Vagina (tissue), 2 donors: ENCODE results near the gene AGBL4. TPM values are rescaled to one million over a fixed set of nuclear protein-coding genes. Genes with fewer than 3 reads are reported as not detected.

Experiments used
- DNase-seq, 2 donors: peaks; one replicate each; pipeline ENCODE4 v3.0.0-alpha.2; 2017; ENCODE audit errors: extremely low spot score in 2 of 2
- H3K27ac ChIP-seq: fragments of 200-600 bp; sonication (generic); one replicate; pipeline ENCODE4 v1.5.1; 2019
- H3K27me3 ChIP-seq: fragments of 200-600 bp; sonication (generic); one replicate; pipeline ENCODE4 v1.5.1; 2019
- H3K36me3 ChIP-seq, 2 donors: fragments of 200-600 bp; sonication (generic); one replicate each; pipeline ENCODE4 v1.5.1; 2017 to 2019
- H3K4me1 ChIP-seq: fragments of 200-600 bp; sonication (generic); one replicate; pipeline ENCODE4 v1.5.1; 2019
- H3K4me3 ChIP-seq, 2 donors: fragments of 200-600 bp; sonication (generic); 1 replicate in 1 of 2; 2 replicates in 1 of 2; pipeline ENCODE4 v1.5.1; 2016 to 2019
- H3K9me3 ChIP-seq: fragments of 200-600 bp; sonication (generic); one replicate; pipeline ENCODE4 v1.5.1; 2019
- POLR2A ChIP-seq, 2 donors: fragments of 450-650 bp; IDR thresholded peaks; one replicate each; pipeline ENCODE4 v1.6.1; 2017; ENCODE audit warnings: antibody characterized with exemption in 2 of 2, mild to moderate bottlenecking in 2 of 2, moderate library complexity in 2 of 2
- POLR2AphosphoS5 ChIP-seq, 2 donors: sonication (generic); formaldehyde crosslinking; IDR thresholded peaks; one replicate each; pipeline ENCODE4 v1.9.0; 2017; ENCODE audit warnings: antibody characterized with exemption in 2 of 2, mild to moderate bottlenecking in 2 of 2, low read depth in 1 of 2; ENCODE audit not compliant: insufficient read depth in 1 of 2
- intact Hi-C: fragments of 100-400 bp; cut with DNase I; formaldehyde crosslinking; loops from one replicate; pipeline ENCODE4 v1.15.1; 2023
- total RNA-seq: library from RNA; depleted of rRNA; stranded (reverse); fragments of >200 nt; gene quantifications from one replicate; pipeline ENCODE4 v1.2.3, GENCODE V29; 2016
- TF ChIP-seq, protein P1 (sequence below), 3 experiments: fragments of 450-650 bp in 2 of 3; fragments of 200-600 bp in 1 of 3; sonication (generic) in 1 of 3; IDR thresholded peaks; one replicate each; pipeline ENCODE4 v1.5.1; 2017 to 2019; ENCODE audit warnings: antibody characterized with exemption in 3 of 3, mild to moderate bottlenecking in 2 of 3, moderate library complexity in 2 of 3

The AGBL4 gene
- total RNA-seq, 1 donor from 2014 or later, result not detected

DNA sequence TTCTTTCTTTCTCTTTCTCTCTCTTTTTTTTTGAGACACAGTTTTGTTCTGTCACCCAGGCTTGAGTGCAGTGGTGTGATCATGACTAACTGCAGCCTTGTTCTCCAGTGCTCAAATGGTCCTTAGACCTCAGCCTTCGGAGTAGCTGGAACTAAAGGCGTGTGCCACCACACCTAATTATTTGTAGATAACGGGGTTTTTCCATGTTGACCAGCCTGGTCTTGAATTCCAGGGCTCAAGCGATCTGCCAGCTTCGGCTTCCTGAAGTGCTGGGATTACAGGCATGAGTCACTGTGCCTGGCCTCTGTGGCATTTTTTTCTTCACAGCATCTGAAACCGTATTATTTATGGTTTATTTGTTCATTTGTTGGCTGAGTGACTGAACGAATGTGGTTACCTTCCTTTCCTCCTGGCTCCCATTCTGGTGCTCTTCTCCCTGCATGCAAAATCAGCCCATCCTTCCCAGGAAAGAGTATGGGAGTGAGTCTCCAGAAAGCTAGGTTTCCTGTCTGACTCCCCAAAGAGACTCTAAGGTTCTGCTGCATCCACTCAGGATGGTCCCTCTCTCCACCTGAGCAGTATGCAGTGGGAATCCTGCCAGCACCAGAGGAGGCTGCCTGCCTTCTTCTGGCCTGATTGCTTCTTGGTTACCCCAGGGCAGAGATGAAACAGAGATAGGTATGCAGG, 1092.1 kb downstream of the AGBL4 start:
- H3K9me3 ChIP-seq, result no peaks in the 10 kb centered on the region
- no peaks in the 10 kb centered on the region for H3K27me3 ChIP-seq
- peaks cover 14% of the 10 kb centered on the region for H3K4me1 ChIP-seq
- H3K27ac ChIP-seq, result no peak overlapping the region
- no peak for DNase-seq
- TF ChIP-seq, protein P1, sequence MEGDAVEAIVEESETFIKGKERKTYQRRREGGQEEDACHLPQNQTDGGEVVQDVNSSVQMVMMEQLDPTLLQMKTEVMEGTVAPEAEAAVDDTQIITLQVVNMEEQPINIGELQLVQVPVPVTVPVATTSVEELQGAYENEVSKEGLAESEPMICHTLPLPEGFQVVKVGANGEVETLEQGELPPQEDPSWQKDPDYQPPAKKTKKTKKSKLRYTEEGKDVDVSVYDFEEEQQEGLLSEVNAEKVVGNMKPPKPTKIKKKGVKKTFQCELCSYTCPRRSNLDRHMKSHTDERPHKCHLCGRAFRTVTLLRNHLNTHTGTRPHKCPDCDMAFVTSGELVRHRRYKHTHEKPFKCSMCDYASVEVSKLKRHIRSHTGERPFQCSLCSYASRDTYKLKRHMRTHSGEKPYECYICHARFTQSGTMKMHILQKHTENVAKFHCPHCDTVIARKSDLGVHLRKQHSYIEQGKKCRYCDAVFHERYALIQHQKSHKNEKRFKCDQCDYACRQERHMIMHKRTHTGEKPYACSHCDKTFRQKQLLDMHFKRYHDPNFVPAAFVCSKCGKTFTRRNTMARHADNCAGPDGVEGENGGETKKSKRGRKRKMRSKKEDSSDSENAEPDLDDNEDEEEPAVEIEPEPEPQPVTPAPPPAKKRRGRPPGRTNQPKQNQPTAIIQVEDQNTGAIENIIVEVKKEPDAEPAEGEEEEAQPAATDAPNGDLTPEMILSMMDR (IDR thresholded peaks at IDR 0.05), result no peak
- TF ChIP-seq POLR2AphosphoS5 (IDR thresholded peaks at IDR 0.05; ENCODE audit: insufficient read depth in 1 of 2, low read depth in 1 of 2), result no peak
- TF ChIP-seq POLR2A (IDR thresholded peaks at IDR 0.05), result no peak
- intact Hi-C loops, result no loop called here
- H3K4me3 ChIP-seq, result no peak overlapping the region
- no peaks in the 10 kb centered on the region for H3K36me3 ChIP-seq

DNA sequence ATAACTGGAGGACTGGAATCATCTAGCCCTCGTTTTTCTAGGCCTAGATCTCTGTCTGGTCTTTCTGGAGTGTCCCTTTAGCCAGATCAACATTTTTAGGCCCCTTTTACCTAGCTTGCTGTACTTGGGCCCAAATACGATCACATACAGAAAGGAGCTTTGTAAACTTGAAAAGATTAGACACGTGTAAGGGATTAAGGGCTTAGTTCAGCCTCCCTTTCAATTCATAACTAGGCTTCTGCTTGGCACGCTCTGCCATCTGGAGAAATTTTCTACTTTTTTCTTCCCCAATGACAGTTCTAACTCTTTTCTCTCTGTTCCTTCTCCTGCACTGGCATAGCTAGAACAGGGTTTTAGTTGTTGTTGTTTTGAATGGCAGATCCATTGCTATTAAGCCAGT, 1093.7 kb downstream of the AGBL4 start:
- intact Hi-C loops, result no loop called here
- H3K4me3 ChIP-seq, result no peak overlapping the region
- no peak for DNase-seq
- TF ChIP-seq, protein P1 (IDR thresholded peaks at IDR 0.05), result no peak
- TF ChIP-seq POLR2AphosphoS5 (IDR thresholded peaks at IDR 0.05; ENCODE audit: insufficient read depth in 1 of 2, low read depth in 1 of 2), result no peak
- no peak for TF ChIP-seq POLR2A (IDR thresholded peaks at IDR 0.05)
- no peaks in the 10 kb centered on the region for H3K36me3 ChIP-seq
- H3K27me3 ChIP-seq, result no peaks in the 10 kb centered on the region
- peaks cover 14% of the 10 kb centered on the region for H3K4me1 ChIP-seq
- no peaks in the 10 kb centered on the region for H3K9me3 ChIP-seq
- no peak overlapping the region for H3K27ac ChIP-seq

GRCh38 chr1:48924099-48924498, 1099.7 kb downstream of the AGBL4 start:
- intact Hi-C loops, result no loop called here
- DNase-seq, result no peak
- no peak overlapping the region for H3K4me3 ChIP-seq
- no peaks in the 10 kb centered on the region for H3K9me3 ChIP-seq
- H3K36me3 ChIP-seq, result no peaks in the 10 kb centered on the region
- no peaks in the 10 kb centered on the region for H3K4me1 ChIP-seq
- TF ChIP-seq, protein P1 (IDR thresholded peaks at IDR 0.05), result no peak
- TF ChIP-seq POLR2A (IDR thresholded peaks at IDR 0.05), result no peak
- H3K27ac ChIP-seq, result no peak overlapping the region
- no peaks in the 10 kb centered on the region for H3K27me3 ChIP-seq

GRCh38 chr1:48923116-48923515, 1100.6 kb downstream of the AGBL4 start:
- Histone ChIP-seq H3K9me3 (no peaks in the 10 kb centered on the region), H3K27me3 (no peaks in the 10 kb centered on the region), H3K4me3 (no peak overlapping the region), H3K4me1 (no peaks in the 10 kb centered on the region), H3K36me3 (no peaks in the 10 kb centered on the region), H3K27ac (no peak overlapping the region)
- intact Hi-C loops, result no loop called here
- TF ChIP-seq, protein P1 (IDR thresholded peaks at IDR 0.05), result no peak
- TF ChIP-seq POLR2A (IDR thresholded peaks at IDR 0.05) (no peak), POLR2AphosphoS5 (IDR thresholded peaks at IDR 0.05; ENCODE audit: insufficient read depth in 1 of 2, low read depth in 1 of 2) (no peak)
- DNase-seq, result no peak

DNA sequence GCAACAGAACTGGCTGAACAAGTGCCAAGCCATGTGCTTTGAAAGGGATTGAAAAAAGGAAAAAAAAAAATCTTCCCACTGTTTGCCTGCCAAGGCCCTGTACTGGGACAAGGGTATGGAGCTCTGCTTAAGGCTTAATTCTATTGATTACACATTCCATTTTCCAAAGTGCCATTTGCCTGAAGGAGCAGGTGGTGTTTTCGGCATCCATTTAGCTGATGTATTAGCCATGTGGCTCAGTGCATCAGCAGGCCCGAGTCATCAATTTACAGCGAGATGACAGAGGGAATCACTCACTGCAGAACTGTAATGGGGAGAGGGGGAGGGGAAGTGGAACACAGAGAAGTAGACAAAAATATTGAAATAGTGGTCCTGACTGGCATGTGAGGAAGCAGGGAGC, 1102.9 kb downstream of the AGBL4 start:
- H3K4me1 ChIP-seq, result no peaks in the 10 kb centered on the region
- no peaks in the 10 kb centered on the region for H3K27me3 ChIP-seq
- TF ChIP-seq POLR2A (IDR thresholded peaks at IDR 0.05) (no peak), POLR2AphosphoS5 (IDR thresholded peaks at IDR 0.05; ENCODE audit: insufficient read depth in 1 of 2, low read depth in 1 of 2) (no peak)
- TF ChIP-seq, protein P1 (IDR thresholded peaks at IDR 0.05), result no peak
- intact Hi-C loops, result no loop called here
- no peaks in the 10 kb centered on the region for H3K9me3 ChIP-seq
- no peak overlapping the region for H3K27ac ChIP-seq
- no peak overlapping the region for H3K4me3 ChIP-seq
- H3K36me3 ChIP-seq, result no peaks in the 10 kb centered on the region
- no peak for DNase-seq
